GM18498 (cell line): ENCODE data around the gene STARD9.

Source experiments
- ATAC-seq: cut with Tn5 transposase; IDR thresholded peaks from one replicate; pipeline ENCODE4 v1.9.1; 2021; ENCODE audit warnings: mild to moderate bottlenecking, moderate library complexity; ENCODE audit not compliant: unreplicated experiment

The STARD9 gene

DNA sequence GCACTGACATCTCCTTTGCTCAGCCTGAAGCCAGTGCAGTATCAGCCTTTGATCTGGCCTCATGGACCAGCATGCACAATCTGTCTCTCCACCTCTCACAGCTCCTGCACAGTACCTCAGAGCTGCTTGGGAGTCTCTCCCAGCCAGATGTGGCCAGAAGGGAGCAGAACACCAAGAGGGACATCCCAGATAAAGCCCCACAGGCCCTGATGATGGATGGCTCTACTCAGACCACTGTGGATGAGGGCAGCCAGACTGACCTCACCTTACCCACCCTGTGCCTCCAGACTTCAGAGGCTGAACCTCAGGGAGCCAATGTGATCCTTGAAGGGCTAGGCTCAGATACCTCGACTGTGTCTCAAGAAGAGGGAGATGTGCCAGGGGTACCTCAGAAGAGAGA lies 117.1 kb downstream of the STARD9 start:
- ATAC-seq: no peak

- no peak for ATAC-seq
These were observed 117.6 kb downstream of the STARD9 start for GRCh38 chr15:42692997-42693396.

DNA sequence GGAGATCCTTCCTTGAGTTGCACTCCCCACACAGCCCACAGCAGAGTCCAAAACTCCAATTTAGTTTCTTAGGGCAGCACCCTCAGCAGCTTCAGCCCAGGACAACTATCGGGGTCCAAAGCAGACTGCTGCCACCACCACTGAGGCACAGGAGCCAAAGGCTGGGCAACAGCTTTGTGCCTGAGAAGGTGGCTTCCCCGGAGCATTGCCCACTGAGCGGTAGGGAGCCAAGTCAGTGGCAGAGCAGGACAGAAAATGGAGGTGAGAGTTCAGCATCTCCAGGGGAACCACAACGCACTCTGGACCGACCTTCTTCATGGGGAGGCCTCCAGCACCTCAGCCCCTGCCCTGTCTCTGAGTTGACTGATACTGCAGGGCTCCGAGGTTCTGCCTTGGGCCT lies 118.1 kb downstream of the STARD9 start:
- ATAC-seq: no peak

DNA sequence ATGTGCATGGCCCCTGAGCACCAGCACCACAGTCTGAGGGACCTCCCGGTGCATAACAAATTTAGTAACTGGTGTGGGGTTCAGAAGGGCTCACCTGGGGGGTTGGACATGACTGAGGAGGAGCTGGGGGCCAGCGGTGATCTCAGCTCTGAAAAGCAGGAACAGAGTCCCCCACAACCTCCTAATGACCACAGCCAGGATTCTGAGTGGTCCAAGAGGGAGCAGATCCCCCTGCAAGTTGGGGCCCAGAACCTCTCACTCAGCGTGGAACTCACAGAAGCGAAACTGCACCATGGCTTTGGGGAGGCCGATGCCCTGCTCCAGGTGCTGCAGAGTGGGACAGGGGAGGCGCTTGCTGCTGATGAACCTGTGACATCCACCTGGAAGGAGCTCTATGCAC lies 118.5 kb downstream of the STARD9 start:
- ATAC-seq: no peak

DNA sequence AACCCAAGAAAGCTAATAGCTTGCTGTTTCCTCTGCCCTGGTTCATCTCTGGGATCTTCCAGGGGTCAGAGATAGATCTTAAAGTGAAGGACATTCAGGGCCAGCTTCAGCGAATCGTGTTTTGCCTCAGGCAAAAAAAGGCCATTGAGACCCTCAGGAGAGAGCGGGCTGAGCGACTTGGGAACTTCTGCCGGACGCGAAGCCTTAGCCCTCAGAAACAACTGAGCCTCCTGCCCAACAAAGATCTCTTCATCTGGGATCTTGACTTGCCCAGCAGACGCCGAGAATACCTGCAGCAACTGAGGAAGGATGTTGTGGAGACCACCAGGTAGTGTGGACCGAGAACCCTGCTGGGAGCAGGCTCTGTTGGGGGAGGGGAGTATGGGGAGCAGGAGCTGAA lies 119.0 kb downstream of the STARD9 start:
- no peak for ATAC-seq

DNA sequence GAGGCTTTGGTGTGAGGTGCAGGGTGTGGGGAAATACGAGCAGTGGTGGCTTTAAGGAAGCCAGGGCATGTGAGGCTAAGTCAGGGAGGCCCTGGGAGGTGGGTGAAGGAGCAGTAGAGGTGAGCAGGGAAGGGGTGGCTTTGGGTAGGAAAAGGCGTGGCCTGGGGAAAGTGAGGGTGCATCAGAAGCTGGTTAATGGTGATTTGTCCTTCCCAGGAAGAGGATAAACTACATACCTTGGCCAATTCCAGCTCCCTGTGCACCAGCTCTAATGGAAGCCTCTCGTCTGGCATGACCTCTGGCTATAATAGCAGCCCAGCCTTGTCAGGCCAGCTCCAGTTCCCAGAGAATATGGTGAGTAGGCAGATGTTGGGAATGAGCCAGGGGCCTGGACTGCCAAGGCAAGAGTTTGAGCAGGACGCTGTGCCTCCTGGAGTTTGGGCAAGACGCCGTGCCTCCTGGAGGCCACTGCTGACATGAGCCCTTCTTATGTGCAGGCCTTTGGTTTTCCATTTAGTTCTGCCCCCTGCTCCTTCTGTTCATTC lies 120.2 kb downstream of the STARD9 start:
- ATAC-seq: no peak

GRCh38 chr15:42696626-42697025 lies 121.2 kb downstream of the STARD9 start:
- ATAC-seq: no peak

DNA sequence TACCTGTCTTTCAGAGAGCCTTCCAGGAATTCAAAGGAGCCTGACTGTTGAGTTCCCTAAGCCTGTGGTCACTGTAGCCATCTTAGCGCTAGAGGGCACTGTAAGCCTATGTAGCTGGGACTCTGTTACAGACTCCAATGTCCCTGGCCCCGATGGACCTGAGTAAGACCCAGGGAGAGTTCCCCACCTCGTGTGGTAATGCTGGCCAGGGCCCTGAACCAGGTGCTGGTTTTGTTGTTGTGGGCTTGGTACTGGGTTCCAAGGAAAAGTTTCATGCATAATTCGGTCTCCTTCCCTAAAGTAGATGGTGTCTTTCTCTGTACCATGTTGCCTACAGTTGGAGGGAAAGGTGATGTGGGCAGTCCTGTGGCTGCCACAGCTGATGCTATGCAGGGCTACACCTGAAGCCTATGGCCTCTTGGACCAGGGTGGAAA lies 129.1 kb downstream of the STARD9 start:
- ATAC-seq: no peak

DNA sequence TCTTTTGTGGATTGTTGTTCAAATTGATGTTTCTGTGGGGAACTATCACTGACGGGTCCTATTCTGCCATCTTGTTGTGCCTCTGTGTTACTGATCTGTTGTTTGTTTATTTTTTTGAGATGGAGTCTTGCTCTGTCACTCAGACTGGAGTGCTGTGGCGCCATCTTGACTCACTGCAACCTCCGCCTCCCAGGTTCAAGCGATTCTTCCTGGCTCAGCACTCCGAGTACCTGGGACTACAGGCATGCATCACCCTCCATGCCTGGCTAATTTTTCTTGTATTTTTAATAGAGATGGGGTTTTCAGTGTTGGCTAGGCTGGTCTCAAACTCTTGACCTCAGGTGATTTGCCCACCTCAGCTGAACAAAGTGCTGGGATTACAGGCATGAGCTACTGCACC lies 129.9 kb downstream of the STARD9 start:
- no peak for ATAC-seq

GRCh38 chr15:42707068-42707467 lies 131.7 kb downstream of the STARD9 start:
- ATAC-seq: no peak

- ATAC-seq: no peak
These were observed 132.6 kb downstream of the STARD9 start for GRCh38 chr15:42707873-42708544.

DNA sequence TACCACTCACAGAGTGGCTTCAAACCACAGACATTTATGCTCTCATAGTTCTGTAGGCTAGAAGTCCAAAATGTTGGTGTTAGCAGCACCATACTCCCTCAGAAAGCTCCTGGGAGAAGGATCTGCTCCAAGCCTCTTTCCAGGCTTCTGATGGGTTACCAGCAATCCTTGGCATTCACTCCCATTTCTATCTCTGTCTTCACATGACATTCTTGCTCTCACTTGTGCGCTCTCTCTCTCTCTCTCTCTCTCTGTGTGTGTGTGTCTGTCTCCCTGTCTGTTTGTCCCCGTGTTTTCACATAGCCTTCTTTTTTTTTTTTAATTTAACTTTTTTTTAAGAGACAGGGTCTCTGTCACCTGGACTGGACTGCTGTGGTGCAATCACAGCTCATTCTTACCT lies 135.3 kb downstream of the STARD9 start:
- no peak for ATAC-seq

DNA sequence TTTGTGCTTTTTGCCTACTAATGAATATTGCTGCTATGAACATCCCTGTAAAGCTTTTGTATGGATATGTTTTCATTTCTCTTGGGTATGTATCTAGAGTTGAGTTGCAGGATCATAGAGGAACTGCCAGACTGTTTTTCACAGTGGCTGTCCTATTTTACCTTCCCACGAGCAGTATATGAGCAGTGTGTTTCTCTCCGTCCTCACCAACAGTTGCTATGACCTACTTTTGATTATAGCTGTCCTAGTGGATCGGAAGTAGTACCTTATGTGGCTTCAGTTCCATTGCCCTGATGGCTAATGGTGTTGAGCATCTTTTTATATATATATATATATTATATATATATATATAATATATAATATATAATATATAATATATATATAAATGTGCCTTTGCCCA lies 136.3 kb downstream of the STARD9 start:
- no peak for ATAC-seq

DNA sequence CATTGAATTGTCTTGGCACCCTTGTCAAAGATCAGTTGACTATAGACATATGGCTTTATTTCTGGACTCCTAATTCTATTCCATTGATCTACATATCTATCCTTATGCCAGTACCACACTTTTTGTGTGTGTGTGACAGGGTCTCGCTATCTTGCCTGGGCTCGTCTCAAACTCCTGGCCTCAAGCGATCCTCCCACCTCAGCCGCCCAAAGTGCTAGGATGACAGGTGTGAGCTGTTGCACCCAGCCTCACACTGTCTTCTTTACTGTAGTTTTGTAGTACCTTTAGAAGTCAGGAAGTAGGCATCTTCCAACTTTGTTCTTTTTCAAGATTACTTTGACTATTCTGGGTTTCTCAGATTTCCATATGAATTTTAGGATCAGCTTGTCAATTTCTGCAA lies 137.2 kb downstream of the STARD9 start:
- no peak for ATAC-seq

GRCh38 chr15:42716125-42716524 lies 140.7 kb downstream of the STARD9 start:
- ATAC-seq: no peak

- no peak for ATAC-seq
These were observed 141.2 kb downstream of the STARD9 start for GRCh38 chr15:42716626-42717025.

GRCh38 chr15:42719043-42719442 lies 143.6 kb downstream of the STARD9 start:
- ATAC-seq: no peak

GRCh38 chr15:42720071-42720470 lies 144.7 kb downstream of the STARD9 start:
- ATAC-seq: no peak

DNA sequence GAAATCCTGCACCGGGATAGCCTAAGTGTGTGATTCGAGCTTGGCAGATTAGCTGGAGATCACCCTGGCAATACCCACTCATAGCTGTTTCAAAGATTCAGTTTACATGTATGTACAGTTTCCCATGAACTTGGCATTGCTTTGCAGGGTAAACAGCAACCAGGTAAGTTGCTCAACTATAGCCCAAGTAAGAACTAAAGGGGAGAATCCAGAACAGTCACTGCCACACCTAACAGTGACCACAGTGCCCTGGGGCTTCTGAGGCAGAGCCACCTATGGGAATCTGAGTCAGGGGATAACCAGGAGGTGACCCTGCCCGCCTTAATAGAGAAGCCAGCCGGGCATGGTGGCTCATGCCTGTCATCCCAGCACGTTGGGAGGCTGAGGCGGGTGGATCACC lies 145.6 kb downstream of the STARD9 start:
- no peak for ATAC-seq

DNA sequence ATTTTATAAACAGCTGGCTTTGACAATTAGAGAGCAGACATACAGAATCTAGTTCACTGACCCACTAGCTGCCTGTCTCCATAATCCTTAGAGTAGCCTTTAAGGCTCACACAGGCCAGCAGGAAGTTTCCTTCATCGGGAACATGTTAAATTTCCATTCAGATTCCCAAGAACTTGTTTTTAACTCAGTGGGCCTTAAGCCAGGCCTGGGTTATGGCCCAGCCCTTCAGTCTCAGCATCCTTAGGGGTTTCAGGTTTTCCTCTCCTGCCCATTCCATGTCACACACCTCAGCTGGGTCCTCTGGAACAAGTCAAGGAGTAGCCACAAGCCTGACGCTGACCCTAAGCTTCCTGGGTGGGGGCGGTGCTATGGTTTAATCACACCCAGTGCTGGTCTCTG lies 146.5 kb downstream of the STARD9 start:
- no peak for ATAC-seq

GRCh38 chr15:42723068-42723467 lies 147.7 kb downstream of the STARD9 start:
- ATAC-seq: no peak

DNA sequence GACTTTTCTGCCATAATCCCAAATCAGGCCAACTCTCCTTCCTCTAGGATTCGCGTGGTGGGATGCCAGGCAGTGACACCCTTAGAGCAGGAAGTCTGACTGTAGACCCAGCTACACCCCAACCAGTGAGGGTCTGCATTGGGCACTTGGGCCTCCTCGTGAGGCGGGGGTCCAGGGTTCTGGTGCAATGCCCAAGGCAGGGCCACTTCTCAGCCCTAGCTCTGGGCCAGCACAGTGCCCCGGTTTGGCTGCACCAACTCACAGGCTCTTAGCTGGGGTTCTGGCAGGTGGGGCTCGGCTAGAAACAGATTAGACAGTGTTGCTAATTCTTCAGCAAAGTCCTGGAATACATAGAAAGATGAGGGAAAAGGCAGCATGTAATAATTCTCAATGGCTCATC lies 148.9 kb downstream of the STARD9 start:
- no peak for ATAC-seq

GRCh38 chr15:42725331-42725903 lies 150.0 kb downstream of the STARD9 start:
- ATAC-seq: no peak
